ENCODE results near the gene DYSF.

DYSF gene

GRCh38 chr2:71665168-71666093 is 212.1 kb downstream of the DYSF start:
- no peaks in the 10 kb centered on the region for H3K4me1 ChIP-seq (ENCODE audit: insufficient read depth, low read length, poor library complexity, severe bottlenecking)
- no peak overlapping the region for H3K4me2 ChIP-seq (ENCODE audit: low read depth, low read length, poor library complexity, severe bottlenecking)

GRCh38 chr2:71666094-71666474 is 212.7 kb downstream of the DYSF start:
- Histone ChIP-seq H4K20me1 (ENCODE audit: insufficient read depth, low read length, poor library complexity, severe bottlenecking) (no peaks in the 10 kb centered on the region), H2AFZ (ENCODE audit: low read length) (no peak overlapping the region), H3K27me3 (ENCODE audit: insufficient read depth, low read length, poor library complexity, severe bottlenecking) (no peaks in the 10 kb centered on the region), H3K36me3 (ENCODE audit: insufficient read depth, low read length) (no peaks in the 10 kb centered on the region), H3K4me3 (ENCODE audit: low read length, poor library complexity, severe bottlenecking) (no peak overlapping the region), H3K4me2 (ENCODE audit: low read depth, low read length, poor library complexity, severe bottlenecking) (no peak overlapping the region), H3K9me3 (ENCODE audit: insufficient read depth, low read depth, low read length) (no peaks in the 10 kb centered on the region), H3K9ac (ENCODE audit: low read depth, low read length, poor library complexity, severe bottlenecking) (no peak overlapping the region), H3F3A (ENCODE audit: low read depth) (no peaks in the 10 kb centered on the region), H3K4me1 (ENCODE audit: insufficient read depth, low read length, poor library complexity, severe bottlenecking) (no peaks in the 10 kb centered on the region), H3K79me2 (ENCODE audit: insufficient read depth, low read length) (no peaks in the 10 kb centered on the region), H3K9me2 (replicated peaks; ENCODE audit: low read depth, low read length) (no peaks in the 10 kb centered on the region)
- TF ChIP-seq EZH2phosphoT487 (IDR thresholded peaks at IDR 0.05; ENCODE audit: borderline replicate concordance) (no peak), CTCF (conservative IDR thresholded peaks at IDR 0.05; ENCODE audit: low read length) (no peak)

More at GRCh38 chr2:71665168-71666093, 212.1 kb downstream of the DYSF start:
- no peak overlapping the region for H3K4me3 ChIP-seq (ENCODE audit: low read length, poor library complexity, severe bottlenecking)
- H3F3A ChIP-seq (ENCODE audit: low read depth) = no peaks in the 10 kb centered on the region
- TF ChIP-seq EZH2phosphoT487 (IDR thresholded peaks at IDR 0.05; ENCODE audit: borderline replicate concordance) (no peak), CTCF (conservative IDR thresholded peaks at IDR 0.05; ENCODE audit: low read length) (no peak)
- H3K79me2 ChIP-seq (ENCODE audit: insufficient read depth, low read length) = no peaks in the 10 kb centered on the region
- no peaks in the 10 kb centered on the region for H3K27me3 ChIP-seq (ENCODE audit: insufficient read depth, low read length, poor library complexity, severe bottlenecking)
- no peaks in the 10 kb centered on the region for H3K9me2 ChIP-seq (replicated peaks; ENCODE audit: low read depth, low read length)
- no peaks in the 10 kb centered on the region for H3K9me3 ChIP-seq (ENCODE audit: insufficient read depth, low read depth, low read length)
- no peak overlapping the region for H3K9ac ChIP-seq (ENCODE audit: low read depth, low read length, poor library complexity, severe bottlenecking)
- H2AFZ ChIP-seq (ENCODE audit: low read length) = no peak overlapping the region
- no peaks in the 10 kb centered on the region for H3K36me3 ChIP-seq (ENCODE audit: insufficient read depth, low read length)
- no peaks in the 10 kb centered on the region for H4K20me1 ChIP-seq (ENCODE audit: insufficient read depth, low read length, poor library complexity, severe bottlenecking)

GRCh38 chr2:71667256-71668182 is 214.2 kb downstream of the DYSF start:
- no peak overlapping the region for H3K4me3 ChIP-seq (ENCODE audit: low read length, poor library complexity, severe bottlenecking)

More at GRCh38 chr2:71667256-71668182, 214.2 kb downstream of the DYSF start:
- no peaks in the 10 kb centered on the region for H3K36me3 ChIP-seq (ENCODE audit: insufficient read depth, low read length)
- H3K9me2 ChIP-seq (replicated peaks; ENCODE audit: low read depth, low read length) = no peaks in the 10 kb centered on the region
- no peaks in the 10 kb centered on the region for H3K27me3 ChIP-seq (ENCODE audit: insufficient read depth, low read length, poor library complexity, severe bottlenecking)
- H4K20me1 ChIP-seq (ENCODE audit: insufficient read depth, low read length, poor library complexity, severe bottlenecking) = no peaks in the 10 kb centered on the region
- H2AFZ ChIP-seq (ENCODE audit: low read length) = no peak overlapping the region
- H3K4me1 ChIP-seq (ENCODE audit: insufficient read depth, low read length, poor library complexity, severe bottlenecking) = no peaks in the 10 kb centered on the region
- TF ChIP-seq EZH2phosphoT487 (IDR thresholded peaks at IDR 0.05; ENCODE audit: borderline replicate concordance) (no peak), CTCF (conservative IDR thresholded peaks at IDR 0.05; ENCODE audit: low read length) (no peak)
- H3K9me3 ChIP-seq (ENCODE audit: insufficient read depth, low read depth, low read length) = no peaks in the 10 kb centered on the region
- H3K9ac ChIP-seq (ENCODE audit: low read depth, low read length, poor library complexity, severe bottlenecking) = no peak overlapping the region
- H3K79me2 ChIP-seq (ENCODE audit: insufficient read depth, low read length) = no peaks in the 10 kb centered on the region
- H3F3A ChIP-seq (ENCODE audit: low read depth) = no peaks in the 10 kb centered on the region
- H3K4me2 ChIP-seq (ENCODE audit: low read depth, low read length, poor library complexity, severe bottlenecking) = no peak overlapping the region
